HUES64 (cell line): ENCODE results near the gene SCN3A.

ENCODE experiments used
- H3K27ac ChIP-seq: 2 replicates; pipeline ENCODE4 v1.7.0; 2013; ENCODE audit warnings: low read depth, low read length, inconsistent platforms
- H3K27me3 ChIP-seq: 2 replicates; pipeline ENCODE4 v1.6.1; 2013; ENCODE audit warnings: mild to moderate bottlenecking, low read length; ENCODE audit not compliant: insufficient read depth
- H3K36me3 ChIP-seq: 2 replicates; pipeline ENCODE4 v1.6.1; 2013; ENCODE audit warnings: mild to moderate bottlenecking, low read length; ENCODE audit not compliant: insufficient read depth
- H3K4me1 ChIP-seq: 2 replicates; pipeline ENCODE4 v1.6.1; 2013; ENCODE audit warnings: mild to moderate bottlenecking, low read length, moderate library complexity; ENCODE audit not compliant: insufficient read depth
- H3K4me3 ChIP-seq: 2 replicates; pipeline ENCODE4 v1.5.1; 2013; ENCODE audit warnings: mild to moderate bottlenecking, low read length, moderate library complexity
- H3K9ac ChIP-seq: 2 replicates; pipeline ENCODE4 v1.6.1; 2013; ENCODE audit warnings: mild to moderate bottlenecking, low read depth, low read length
- H3K9me3 ChIP-seq: 2 replicates; pipeline ENCODE4 v1.6.1; 2013; ENCODE audit warnings: low read depth, low read length; ENCODE audit not compliant: insufficient read depth
- WGBS: fragments of 150-250, 120-280 bp; methylation state at CpG from one replicate; pipeline ENCODE4 v1.1.7; 2013; ENCODE audit warnings: missing lambda C conversion rate; 5-methylcytosine and 5-hydroxymethylcytosine counted together

SCN3A gene

GRCh38 chr2:165144315-165144714, 59.5 kb downstream of the SCN3A start:
- no peak overlapping the region for H3K9ac ChIP-seq
- no peaks in the 10 kb centered on the region for H3K4me1 ChIP-seq
- no peaks in the 10 kb centered on the region for H3K36me3 ChIP-seq
- H3K9me3 ChIP-seq, result no peaks in the 10 kb centered on the region
- H3K27me3 ChIP-seq, result no peaks in the 10 kb centered on the region
- no peak overlapping the region for H3K4me3 ChIP-seq
- 94% methylated on average over 1 of the region's 1 CpG for WGBS
- no peak overlapping the region for H3K27ac ChIP-seq

DNA sequence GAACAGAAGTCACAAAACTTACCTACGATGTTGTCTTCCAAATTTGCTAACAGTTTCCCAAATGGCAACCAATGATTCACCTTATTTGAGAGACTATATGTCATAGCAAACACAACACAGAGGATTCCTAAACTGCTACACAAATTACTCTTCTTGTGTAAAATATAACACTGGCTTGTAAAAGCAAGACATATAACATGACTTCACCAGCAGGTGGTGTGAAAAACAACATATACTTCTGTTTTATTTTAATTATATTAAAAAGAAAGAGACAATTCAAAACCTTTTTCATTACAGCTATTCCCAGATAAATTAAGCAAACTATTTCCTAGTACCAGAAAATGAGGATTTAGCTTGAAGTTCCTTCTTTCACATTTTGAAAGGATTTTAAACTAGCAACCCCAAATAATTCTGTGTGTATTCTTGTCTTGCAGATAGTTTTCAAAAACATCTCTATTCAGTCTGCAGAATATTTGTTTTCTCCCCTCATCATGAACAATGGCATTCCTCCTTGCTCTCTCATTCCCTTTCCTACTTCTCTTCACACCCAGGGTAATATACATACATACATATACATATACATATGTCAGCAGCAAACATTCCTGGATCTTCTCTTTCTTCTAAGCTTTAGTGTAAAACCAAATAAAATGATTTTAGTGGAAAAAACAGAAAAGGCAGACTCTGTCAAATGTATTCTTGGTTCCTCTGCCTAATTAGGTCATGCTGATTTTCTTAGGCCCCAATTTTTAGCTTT, 62.1 kb downstream of the SCN3A start:
- H3K27ac ChIP-seq, result no peak overlapping the region
- no peaks in the 10 kb centered on the region for H3K9me3 ChIP-seq
- H3K4me3 ChIP-seq, result no peak overlapping the region
- no peaks in the 10 kb centered on the region for H3K4me1 ChIP-seq
- WGBS, result 92% methylated on average over 1 of the region's 1 CpG
- no peaks in the 10 kb centered on the region for H3K36me3 ChIP-seq
- no peaks in the 10 kb centered on the region for H3K27me3 ChIP-seq
- no peak overlapping the region for H3K9ac ChIP-seq

GRCh38 chr2:165126244-165126643, 77.6 kb downstream of the SCN3A start:
- Histone ChIP-seq H3K36me3 (no peaks in the 10 kb centered on the region), H3K4me1 (no peaks in the 10 kb centered on the region), H3K4me3 (no peak overlapping the region), H3K9me3 (no peaks in the 10 kb centered on the region), H3K27ac (no peak overlapping the region), H3K27me3 (no peaks in the 10 kb centered on the region), H3K9ac (no peak overlapping the region)
- WGBS, result 84% methylated on average over 2 of the region's 3 CpGs

DNA sequence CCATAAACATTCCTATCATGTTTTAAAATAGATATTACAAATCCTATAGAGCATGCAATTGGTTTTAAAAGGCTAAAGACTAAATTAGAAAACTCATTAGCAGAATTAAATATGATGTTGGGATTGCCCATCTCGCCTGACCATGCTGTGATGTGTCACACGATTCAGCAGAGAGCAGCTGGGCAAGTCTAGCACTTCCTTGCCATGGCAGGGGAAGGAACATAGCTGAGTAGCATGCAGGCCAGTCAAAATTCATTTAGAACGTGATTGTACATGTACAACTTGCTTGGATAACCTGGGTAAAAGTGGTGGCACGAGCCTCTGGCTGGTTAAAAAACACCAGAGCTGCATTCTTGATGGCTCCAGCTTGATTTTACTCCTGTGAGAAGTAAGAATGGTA, 81.3 kb downstream of the SCN3A start:
- Histone ChIP-seq H3K4me3 (no peak overlapping the region), H3K9me3 (no peaks in the 10 kb centered on the region), H3K27me3 (no peaks in the 10 kb centered on the region), H3K9ac (no peak overlapping the region), H3K27ac (no peak overlapping the region), H3K4me1 (no peaks in the 10 kb centered on the region), H3K36me3 (no peaks in the 10 kb centered on the region)
- WGBS, result 84% methylated on average over 4 of the region's 4 CpGs

GRCh38 chr2:165120740-165121467, 82.9 kb downstream of the SCN3A start:
- Histone ChIP-seq H3K27ac (no peak overlapping the region), H3K27me3 (no peaks in the 10 kb centered on the region), H3K9ac (no peak overlapping the region), H3K9me3 (no peaks in the 10 kb centered on the region), H3K36me3 (no peaks in the 10 kb centered on the region), H3K4me1 (no peaks in the 10 kb centered on the region), H3K4me3 (no peak overlapping the region)
- 95% methylated on average over 4 of the region's 7 CpGs for WGBS

DNA sequence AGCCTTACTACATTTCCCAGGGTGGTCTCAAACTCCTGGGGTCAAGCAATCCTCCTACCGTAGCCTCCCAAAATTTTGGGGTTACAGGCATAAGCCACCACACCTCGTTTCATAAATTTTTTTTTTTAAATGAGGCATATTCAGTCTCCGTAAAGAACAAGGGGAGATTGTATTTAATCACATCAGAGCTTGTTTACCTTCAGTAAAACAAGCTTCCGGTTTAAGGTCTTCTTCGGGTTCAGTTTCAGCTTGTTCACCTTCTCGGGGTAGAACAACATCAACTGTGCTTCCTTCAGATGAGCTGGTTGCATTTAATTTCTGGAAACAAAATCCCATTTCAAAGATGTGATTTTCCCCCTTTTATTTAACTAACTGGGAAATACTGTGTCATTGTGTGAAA, 88.6 kb downstream of the SCN3A start:
- Histone ChIP-seq H3K4me3 (no peak overlapping the region), H3K36me3 (no peaks in the 10 kb centered on the region), H3K27me3 (no peaks in the 10 kb centered on the region), H3K9ac (no peak overlapping the region), H3K4me1 (peaks cover 11% of the 10 kb centered on the region; the same call in 1 of the 2 replicates), H3K27ac (no peak overlapping the region), H3K9me3 (no peaks in the 10 kb centered on the region)
- whole genome bisulfite sequencing, result 91% methylated on average over 6 of the region's 6 CpGs

DNA sequence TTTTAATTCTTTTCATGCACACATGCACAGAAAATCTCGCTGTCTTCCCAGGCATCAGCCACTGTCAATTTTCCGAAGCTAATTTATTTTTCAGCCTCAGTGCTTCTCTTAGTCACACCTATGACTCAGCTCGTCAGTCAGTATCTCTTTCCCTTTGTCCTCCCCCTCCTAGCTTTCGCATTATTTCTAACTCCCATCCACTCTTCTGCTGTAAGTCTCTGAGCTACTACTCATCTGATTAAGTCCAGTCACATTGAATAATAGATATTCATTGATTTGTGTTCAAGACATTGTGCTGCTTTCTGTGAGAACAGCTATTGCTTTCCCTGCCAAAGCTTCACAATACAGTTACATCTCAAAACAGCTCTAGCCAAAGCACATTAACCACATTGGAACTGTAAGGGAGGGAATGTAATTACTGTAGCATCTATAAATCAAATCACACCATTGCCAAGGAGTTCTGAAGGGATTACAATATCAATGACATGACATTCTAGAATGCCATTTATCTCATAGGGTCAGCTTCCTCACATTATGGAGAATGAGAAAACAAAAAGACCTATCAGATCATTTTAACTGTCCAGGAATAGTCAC, 89.4 kb downstream of the SCN3A start:
- H3K27ac ChIP-seq, result no peak overlapping the region
- H3K27me3 ChIP-seq, result no peaks in the 10 kb centered on the region
- no peaks in the 10 kb centered on the region for H3K9me3 ChIP-seq
- no peak overlapping the region for H3K9ac ChIP-seq
- WGBS, result 73% methylated on average over 4 of the region's 4 CpGs
- no peaks in the 10 kb centered on the region for H3K36me3 ChIP-seq
- H3K4me1 ChIP-seq, result peaks cover 11% of the 10 kb centered on the region; the same call in 1 of the 2 replicates
- no peak overlapping the region for H3K4me3 ChIP-seq

DNA sequence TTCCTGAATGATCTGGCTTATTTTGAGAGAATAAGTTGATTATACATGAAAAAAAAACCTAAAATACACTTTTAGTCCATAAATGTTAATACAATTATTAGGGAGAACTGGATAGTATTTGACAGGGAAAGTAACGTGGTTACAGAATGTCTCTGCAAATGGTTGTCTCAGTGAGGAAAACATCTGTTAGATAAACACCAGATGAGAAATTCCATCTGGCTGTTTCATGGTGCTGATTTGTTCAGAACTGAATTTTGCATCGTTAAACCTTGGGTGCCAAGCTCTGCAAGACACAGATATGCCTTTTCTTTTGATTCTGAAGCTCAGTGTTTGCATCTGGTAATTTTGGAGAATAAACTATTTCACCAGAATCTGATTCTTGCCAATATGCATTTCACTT, 90.4 kb downstream of the SCN3A start:
- Histone ChIP-seq H3K9me3 (no peaks in the 10 kb centered on the region), H3K27me3 (no peaks in the 10 kb centered on the region), H3K4me3 (no peak overlapping the region), H3K9ac (no peak overlapping the region), H3K27ac (no peak overlapping the region), H3K4me1 (peaks cover 11% of the 10 kb centered on the region; the same call in 1 of the 2 replicates), H3K36me3 (no peaks in the 10 kb centered on the region)
- 93% methylated on average over 2 of the region's 2 CpGs for WGBS

DNA sequence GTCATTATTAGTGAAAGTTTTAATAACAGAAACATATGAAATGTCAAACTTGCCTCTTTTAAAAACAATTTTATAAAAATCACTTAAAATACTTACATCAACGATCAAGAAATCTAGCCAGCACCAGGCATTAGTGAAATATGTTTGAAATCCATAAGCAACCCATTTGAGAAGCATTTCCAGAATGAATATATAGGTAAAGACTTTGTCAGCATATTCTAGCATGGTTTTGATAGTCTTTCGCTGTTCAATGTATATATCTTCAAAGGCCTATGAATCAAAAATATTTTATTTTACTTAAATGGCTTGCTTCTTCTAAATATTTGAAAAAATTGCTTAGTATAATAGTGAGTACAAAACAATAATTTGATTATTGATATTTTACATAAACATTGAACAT, 91.1 kb downstream of the SCN3A start:
- H3K27ac ChIP-seq, result no peak overlapping the region
- no peaks in the 10 kb centered on the region for H3K36me3 ChIP-seq
- H3K4me1 ChIP-seq, result peaks cover 11% of the 10 kb centered on the region; the same call in 1 of the 2 replicates
- no peak overlapping the region for H3K9ac ChIP-seq
- no peak overlapping the region for H3K4me3 ChIP-seq
- WGBS, result 91% methylated on average over 1 of the region's 2 CpGs
- no peaks in the 10 kb centered on the region for H3K9me3 ChIP-seq
- H3K27me3 ChIP-seq, result no peaks in the 10 kb centered on the region

GRCh38 chr2:165112133-165112573, 91.7 kb downstream of the SCN3A start:
- Histone ChIP-seq H3K27me3 (no peaks in the 10 kb centered on the region), H3K9ac (no peak overlapping the region), H3K4me3 (no peak overlapping the region), H3K4me1 (peaks cover 11% of the 10 kb centered on the region; the same call in 1 of the 2 replicates), H3K9me3 (no peaks in the 10 kb centered on the region), H3K27ac (no peak overlapping the region), H3K36me3 (no peaks in the 10 kb centered on the region)
- 70% methylated on average over 4 of the region's 4 CpGs for whole genome bisulfite sequencing

DNA sequence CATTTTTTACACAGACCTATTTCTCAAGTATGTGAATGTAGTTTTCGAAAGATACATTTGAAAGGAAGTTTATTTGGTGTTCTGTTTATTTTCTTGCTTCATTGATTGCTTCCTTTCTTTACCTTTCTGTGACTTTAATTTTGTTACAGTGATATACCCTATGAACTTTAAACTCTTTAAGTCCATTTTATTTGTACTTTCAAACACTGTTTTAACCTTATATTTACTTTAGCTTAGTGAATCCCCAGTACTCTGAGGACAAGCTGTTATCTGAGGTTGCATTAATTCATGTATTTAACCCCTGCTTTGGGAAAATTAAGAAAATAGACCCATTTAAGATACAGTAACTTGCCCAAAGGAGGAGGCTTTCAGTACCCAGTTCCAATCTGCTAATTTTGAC, 93.5 kb downstream of the SCN3A start:
- H3K27ac ChIP-seq, result no peak overlapping the region
- no peaks in the 10 kb centered on the region for H3K9me3 ChIP-seq
- no CpG with 5 or more reads among the region's 1 CpG for WGBS
- H3K9ac ChIP-seq, result no peak overlapping the region
- peaks cover 11% of the 10 kb centered on the region; the same call in 1 of the 2 replicates for H3K4me1 ChIP-seq
- no peaks in the 10 kb centered on the region for H3K36me3 ChIP-seq
- H3K4me3 ChIP-seq, result no peak overlapping the region
- H3K27me3 ChIP-seq, result no peaks in the 10 kb centered on the region
